ENCODE measurements around the gene OR1I1.

GRCh38 chr19:15123900-15124299 lies 41.9 kb downstream of the OR1I1 start:
- TF ChIP-seq CTCF (IDR thresholded peaks at IDR 0.05), result no peak
- no peak for TF ChIP-seq POLR2A (IDR thresholded peaks at IDR 0.05)

Measured in testis (tissue), 2 donors.